ENCODE results near the gene TBC1D4. TPM values are rescaled to one million over a fixed set of nuclear protein-coding genes. Genes with fewer than 3 reads are reported as not detected.

TBC1D4 gene
- total RNA-seq, 4 donors from 2014 or later: 10.5 to 35.0 (median 33.1) TPM

DNA sequence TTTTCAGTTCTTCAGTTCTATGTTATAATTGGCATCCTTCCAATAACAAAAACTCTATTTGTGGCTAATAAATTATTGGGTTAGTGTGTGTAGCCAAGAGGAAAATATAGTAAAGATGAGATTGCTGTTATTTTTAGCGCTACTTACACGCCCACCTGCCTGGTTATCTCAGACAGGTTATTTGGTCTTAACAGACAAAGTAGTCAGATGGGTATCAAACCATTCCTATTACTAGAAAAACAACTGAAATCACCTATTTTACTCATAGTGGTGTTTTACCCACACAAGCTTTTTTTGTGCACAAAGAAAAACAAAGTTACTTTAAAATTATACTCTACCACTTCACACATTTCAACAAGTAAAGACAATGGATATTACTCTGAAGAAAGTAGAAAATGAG lies 151.2 kb downstream of the TBC1D4 start:
- Histone ChIP-seq H3K27ac (no peak overlapping the region), H3K36me3 (no peaks in the 10 kb centered on the region), H3K4me1 (no peaks in the 10 kb centered on the region), H3K27me3 (no peaks in the 10 kb centered on the region), H3K9me3 (no peaks in the 10 kb centered on the region), H3K4me3 (no peak overlapping the region)
- no peak for DNase-seq
- TF ChIP-seq POLR2A (IDR thresholded peaks at IDR 0.05): no peak
- TF ChIP-seq, protein P1, sequence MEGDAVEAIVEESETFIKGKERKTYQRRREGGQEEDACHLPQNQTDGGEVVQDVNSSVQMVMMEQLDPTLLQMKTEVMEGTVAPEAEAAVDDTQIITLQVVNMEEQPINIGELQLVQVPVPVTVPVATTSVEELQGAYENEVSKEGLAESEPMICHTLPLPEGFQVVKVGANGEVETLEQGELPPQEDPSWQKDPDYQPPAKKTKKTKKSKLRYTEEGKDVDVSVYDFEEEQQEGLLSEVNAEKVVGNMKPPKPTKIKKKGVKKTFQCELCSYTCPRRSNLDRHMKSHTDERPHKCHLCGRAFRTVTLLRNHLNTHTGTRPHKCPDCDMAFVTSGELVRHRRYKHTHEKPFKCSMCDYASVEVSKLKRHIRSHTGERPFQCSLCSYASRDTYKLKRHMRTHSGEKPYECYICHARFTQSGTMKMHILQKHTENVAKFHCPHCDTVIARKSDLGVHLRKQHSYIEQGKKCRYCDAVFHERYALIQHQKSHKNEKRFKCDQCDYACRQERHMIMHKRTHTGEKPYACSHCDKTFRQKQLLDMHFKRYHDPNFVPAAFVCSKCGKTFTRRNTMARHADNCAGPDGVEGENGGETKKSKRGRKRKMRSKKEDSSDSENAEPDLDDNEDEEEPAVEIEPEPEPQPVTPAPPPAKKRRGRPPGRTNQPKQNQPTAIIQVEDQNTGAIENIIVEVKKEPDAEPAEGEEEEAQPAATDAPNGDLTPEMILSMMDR (IDR thresholded peaks at IDR 0.05): no peak

DNA sequence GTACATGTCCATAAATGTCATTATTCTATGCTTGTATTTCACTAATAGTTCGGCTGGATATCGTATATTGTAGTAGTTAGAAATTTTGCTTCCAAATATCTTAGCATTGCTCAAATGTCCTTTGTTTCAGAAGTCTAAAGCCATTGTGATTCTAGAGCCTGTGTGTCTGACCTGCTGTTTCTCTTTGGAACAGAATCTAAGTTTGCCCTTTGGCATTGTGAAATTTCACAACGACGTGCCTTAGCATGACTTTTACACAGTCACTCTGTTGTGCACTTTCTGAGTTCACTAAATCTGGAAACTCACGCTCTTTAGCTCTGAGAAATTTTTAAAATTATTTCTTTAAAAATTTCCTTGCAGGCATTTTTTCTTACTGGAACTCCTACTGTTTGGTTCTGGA lies 152.2 kb downstream of the TBC1D4 start:
- TF ChIP-seq, protein P1 (IDR thresholded peaks at IDR 0.05): no peak
- no peak for TF ChIP-seq POLR2A (IDR thresholded peaks at IDR 0.05)
- DNase-seq: no peak
- no peaks in the 10 kb centered on the region for H3K27me3 ChIP-seq
- H3K4me1 ChIP-seq: no peaks in the 10 kb centered on the region
- H3K9me3 ChIP-seq: no peaks in the 10 kb centered on the region
- no peaks in the 10 kb centered on the region for H3K36me3 ChIP-seq
- no peak overlapping the region for H3K4me3 ChIP-seq
- no peak overlapping the region for H3K27ac ChIP-seq

DNA sequence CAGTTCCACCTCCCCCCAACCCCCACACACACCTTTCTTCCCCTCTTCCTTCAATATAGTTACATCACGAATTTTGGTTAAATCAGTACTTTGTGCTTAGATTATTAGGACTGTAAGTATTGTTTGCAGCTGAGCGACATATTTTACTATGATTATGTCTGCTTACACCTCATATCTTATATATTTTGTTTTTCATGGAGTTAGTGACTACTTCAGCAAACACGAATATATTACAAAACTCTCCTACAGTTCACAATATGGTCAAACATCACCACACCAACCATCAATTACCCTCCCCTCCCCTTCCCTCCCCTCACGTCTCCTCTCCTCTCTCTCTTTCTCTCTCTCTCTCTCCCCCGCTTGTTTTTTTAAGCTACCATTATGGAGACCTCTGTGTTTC lies 152.9 kb downstream of the TBC1D4 start:
- no peak overlapping the region for H3K27ac ChIP-seq

DNA sequence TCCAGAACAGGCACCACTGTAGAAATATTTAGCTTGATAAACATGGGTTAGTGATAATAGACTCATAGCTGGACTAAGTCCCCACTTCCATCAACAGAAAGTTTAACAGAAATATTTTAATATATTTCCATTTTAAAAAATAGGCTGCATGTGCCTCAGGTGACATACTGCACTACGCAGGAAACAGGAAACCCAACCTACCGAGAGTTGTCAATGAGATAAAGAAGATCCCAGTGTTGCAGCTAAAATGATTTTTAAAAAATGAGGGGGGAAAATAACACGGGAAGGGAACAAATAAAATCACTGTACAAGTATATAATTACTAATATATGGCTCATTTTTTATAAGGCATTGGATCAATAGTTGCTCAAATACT lies 154.8 kb downstream of the TBC1D4 start:
- TF ChIP-seq POLR2A (IDR thresholded peaks at IDR 0.05): no peak
- TF ChIP-seq, protein P1 (IDR thresholded peaks at IDR 0.05): no peak
- no peaks in the 10 kb centered on the region for H3K4me1 ChIP-seq
- peak overlapping the region in 2 of 4 donors; percentile 0 to 61 for H3K27ac ChIP-seq
- no peaks in the 10 kb centered on the region for H3K27me3 ChIP-seq
- no peaks in the 10 kb centered on the region for H3K9me3 ChIP-seq
- DNase-seq: no peak
- peak overlapping the region in 1 of 4 donors; percentile 26 for H3K4me3 ChIP-seq
- H3K36me3 ChIP-seq: no peaks in the 10 kb centered on the region

More for the DNA sequence above, 152.9 kb downstream of the TBC1D4 start:
- no peaks in the 10 kb centered on the region for H3K9me3 ChIP-seq
- DNase-seq: no peak
- H3K36me3 ChIP-seq: no peaks in the 10 kb centered on the region
- no peaks in the 10 kb centered on the region for H3K27me3 ChIP-seq
- H3K4me1 ChIP-seq: no peaks in the 10 kb centered on the region
- no peak overlapping the region for H3K4me3 ChIP-seq
- TF ChIP-seq, protein P1 (IDR thresholded peaks at IDR 0.05): no peak
- no peak for TF ChIP-seq POLR2A (IDR thresholded peaks at IDR 0.05)

DNA sequence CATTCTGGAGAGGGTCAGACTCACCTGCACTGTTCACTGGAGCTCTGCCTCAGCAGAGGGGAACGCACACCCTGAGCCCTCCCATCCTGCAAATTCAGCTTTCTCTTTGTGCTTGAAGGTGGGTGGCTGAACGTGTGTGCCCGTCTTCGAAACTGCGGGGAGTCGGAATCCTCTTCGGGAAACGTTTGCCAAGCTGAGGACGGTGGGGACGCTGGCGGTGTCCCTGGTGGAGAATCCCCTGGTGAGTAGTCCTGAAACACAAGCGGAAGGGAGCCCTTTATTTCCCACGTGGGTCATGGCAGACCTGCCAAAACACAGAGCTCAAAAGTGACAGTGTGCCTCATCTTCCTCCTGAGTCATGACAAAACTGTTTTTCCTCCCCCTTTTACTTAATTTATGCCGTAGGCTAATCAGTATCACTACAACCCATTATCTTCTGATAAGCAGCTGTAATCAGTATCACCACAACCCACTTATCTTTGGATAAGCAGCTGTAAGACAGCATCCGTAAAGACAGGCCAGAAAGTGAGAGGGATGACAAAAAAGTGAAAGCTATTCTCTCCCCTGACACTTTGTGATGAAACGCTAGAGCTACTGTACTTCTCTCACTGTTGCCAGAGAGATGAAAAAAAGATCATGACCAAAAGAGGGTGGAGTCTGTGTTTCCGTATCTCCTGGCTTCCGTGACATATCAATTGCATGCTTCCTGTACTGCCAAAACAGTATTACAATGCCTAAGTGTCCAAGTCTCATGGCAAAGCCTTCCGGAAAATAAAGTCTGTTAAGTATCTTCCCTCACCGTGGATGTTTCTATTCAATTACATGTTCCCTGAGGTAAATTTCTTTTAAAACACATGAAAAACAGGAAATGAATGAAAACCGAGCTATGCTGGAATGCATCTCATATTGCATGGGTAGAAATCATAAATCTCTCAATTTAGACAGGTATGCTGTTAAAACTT lies 155.5 kb downstream of the TBC1D4 start:
- Histone ChIP-seq H3K27ac (peak overlapping the region; percentile 26 to 61 (median 52)), H3K4me1 (no peaks in the 10 kb centered on the region), H3K36me3 (no peaks in the 10 kb centered on the region), H3K4me3 (peak overlapping the region; percentile 20 to 26 (median 22)), H3K9me3 (no peaks in the 10 kb centered on the region), H3K27me3 (no peaks in the 10 kb centered on the region)
- DNase-seq: no peak
- TF ChIP-seq, protein P1 (IDR thresholded peaks at IDR 0.05): no peak
- TF ChIP-seq POLR2A (IDR thresholded peaks at IDR 0.05): no peak
